Ramos (cell line): ENCODE results near the gene INAFM2.

ENCODE experiments used
- in situ Hi-C: fragments of 300-500 bp; cut with MboI; formaldehyde crosslinking; loops from one replicate; pipeline ENCODE4 v1.14.3; 2022; ENCODE audit warnings: low sequenced_read_pairs; ENCODE audit not compliant: unreplicated experiment

The INAFM2 gene

GRCh38 chr15:40354408-40355171, 31.1 kb downstream of the INAFM2 start:
- in situ Hi-C loops: no loop called here

GRCh38 chr15:40355976-40356585, 32.6 kb downstream of the INAFM2 start:
- in situ Hi-C loops: no loop called here

- in situ Hi-C loops: no loop called here
These were observed 33.8 kb downstream of the INAFM2 start for GRCh38 chr15:40357246-40357645.

GRCh38 chr15:40357723-40358470, 34.4 kb downstream of the INAFM2 start, which contains the start of gene DISP2:
DISP2 (plus strand) TSS chr15:40358219; CDS start chr15:40358322, 103 bp downstream.
- in situ Hi-C loops: no loop called here

GRCh38 chr15:40358471-40359353, 35.2 kb downstream of the INAFM2 start:
- in situ Hi-C loops: no loop called here

- in situ Hi-C loops: no loop called here
These were observed 36.5 kb downstream of the INAFM2 start for GRCh38 chr15:40360015-40360414.

GRCh38 chr15:40361640-40362039, 38.1 kb downstream of the INAFM2 start:
- in situ Hi-C loops: no loop called here

- in situ Hi-C loops: no loop called here
These were observed 40.1 kb downstream of the INAFM2 start for GRCh38 chr15:40363611-40364010.

GRCh38 chr15:40364251-40364650, 40.8 kb downstream of the INAFM2 start:
- in situ Hi-C loops: no loop called here

- in situ Hi-C loops: no loop called here
These were observed 41.5 kb downstream of the INAFM2 start for GRCh38 chr15:40365016-40365415.

- in situ Hi-C loops: no loop called here
These were observed 42.3 kb downstream of the INAFM2 start for GRCh38 chr15:40365624-40366456.

- in situ Hi-C loops: no loop called here
These were observed 43.2 kb downstream of the INAFM2 start for GRCh38 chr15:40366457-40367370.

GRCh38 chr15:40367371-40367685, 43.8 kb downstream of the INAFM2 start:
- in situ Hi-C loops: no loop called here

- in situ Hi-C loops: no loop called here
These were observed 44.5 kb downstream of the INAFM2 start for GRCh38 chr15:40367686-40368611.

- in situ Hi-C loops: no loop called here
These were observed 45.4 kb downstream of the INAFM2 start for GRCh38 chr15:40368719-40369473.

- in situ Hi-C loops: no loop called here
These were observed 46.0 kb downstream of the INAFM2 start for GRCh38 chr15:40369474-40369869.

- in situ Hi-C loops: no loop called here
These were observed 46.5 kb downstream of the INAFM2 start for GRCh38 chr15:40369971-40370370.
